Liver (tissue), 3 donors: Measurements from ENCODE around the gene KCNQ5.

Experiments used
- GABPA ChIP-seq, 2 donors: IDR thresholded peaks in 1 of 2; conservative IDR thresholded peaks in 1 of 2; 2 replicates each; pipeline ENCODE4 v1.6.1; 2016; ENCODE audit warnings: antibody characterized with exemption in 2 of 2, mild to moderate bottlenecking in 1 of 2, moderate library complexity in 1 of 2
- JUND ChIP-seq, 2 donors: IDR thresholded peaks; 2 replicates each; pipeline ENCODE4 v1.6.1; 2016; ENCODE audit warnings: antibody characterized with exemption in 2 of 2
- TAF1 ChIP-seq: conservative IDR thresholded peaks from 2 replicates; pipeline ENCODE4 v1.6.1; 2016; ENCODE audit warnings: antibody characterized with exemption, mild to moderate bottlenecking
- TF ChIP-seq, protein P1 (sequence below): fragments of 150-350 bp; IDR thresholded peaks from 2 replicates; pipeline ENCODE4 v1.5.1; 2017; ENCODE audit warnings: improper control_type of control experiment, low read depth, low read length; ENCODE audit not compliant: missing input control
- TF ChIP-seq, protein P2 (sequence below): IDR thresholded peaks from 2 replicates; pipeline ENCODE4 v1.6.1; 2016; ENCODE audit warnings: antibody characterized with exemption
- donor health status: healthy.
- donor health status: healthy.

DNA sequence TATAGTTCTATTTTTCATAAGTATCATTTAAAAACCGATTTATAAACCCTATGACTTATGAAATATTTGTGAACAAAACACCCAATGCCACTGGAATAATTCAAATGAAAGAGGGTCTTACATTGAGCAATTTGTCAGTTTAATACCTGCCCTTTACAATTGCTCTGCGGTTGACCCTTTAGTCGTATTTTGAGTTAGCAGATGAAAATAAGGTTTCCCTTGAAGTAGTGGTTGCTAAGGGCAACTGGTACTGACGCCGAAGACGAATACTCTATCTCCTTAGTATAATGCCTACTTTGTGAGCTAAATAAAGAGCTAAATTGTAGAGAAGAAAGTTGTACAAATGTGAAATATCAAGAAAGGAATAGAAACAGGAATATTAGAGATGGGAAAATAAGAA lies 69.4 kb downstream of the KCNQ5 start:
- TF ChIP-seq, protein P1, sequence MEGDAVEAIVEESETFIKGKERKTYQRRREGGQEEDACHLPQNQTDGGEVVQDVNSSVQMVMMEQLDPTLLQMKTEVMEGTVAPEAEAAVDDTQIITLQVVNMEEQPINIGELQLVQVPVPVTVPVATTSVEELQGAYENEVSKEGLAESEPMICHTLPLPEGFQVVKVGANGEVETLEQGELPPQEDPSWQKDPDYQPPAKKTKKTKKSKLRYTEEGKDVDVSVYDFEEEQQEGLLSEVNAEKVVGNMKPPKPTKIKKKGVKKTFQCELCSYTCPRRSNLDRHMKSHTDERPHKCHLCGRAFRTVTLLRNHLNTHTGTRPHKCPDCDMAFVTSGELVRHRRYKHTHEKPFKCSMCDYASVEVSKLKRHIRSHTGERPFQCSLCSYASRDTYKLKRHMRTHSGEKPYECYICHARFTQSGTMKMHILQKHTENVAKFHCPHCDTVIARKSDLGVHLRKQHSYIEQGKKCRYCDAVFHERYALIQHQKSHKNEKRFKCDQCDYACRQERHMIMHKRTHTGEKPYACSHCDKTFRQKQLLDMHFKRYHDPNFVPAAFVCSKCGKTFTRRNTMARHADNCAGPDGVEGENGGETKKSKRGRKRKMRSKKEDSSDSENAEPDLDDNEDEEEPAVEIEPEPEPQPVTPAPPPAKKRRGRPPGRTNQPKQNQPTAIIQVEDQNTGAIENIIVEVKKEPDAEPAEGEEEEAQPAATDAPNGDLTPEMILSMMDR: no peak
- TF ChIP-seq JUND (IDR thresholded peaks at IDR 0.05): no peak
- TF ChIP-seq GABPA (IDR thresholded peaks at IDR 0.05 in 1 of 2, conservative IDR thresholded peaks at IDR 0.05 in 1 of 2): no peak
- no peak for TF ChIP-seq TAF1
- TF ChIP-seq, protein P2, sequence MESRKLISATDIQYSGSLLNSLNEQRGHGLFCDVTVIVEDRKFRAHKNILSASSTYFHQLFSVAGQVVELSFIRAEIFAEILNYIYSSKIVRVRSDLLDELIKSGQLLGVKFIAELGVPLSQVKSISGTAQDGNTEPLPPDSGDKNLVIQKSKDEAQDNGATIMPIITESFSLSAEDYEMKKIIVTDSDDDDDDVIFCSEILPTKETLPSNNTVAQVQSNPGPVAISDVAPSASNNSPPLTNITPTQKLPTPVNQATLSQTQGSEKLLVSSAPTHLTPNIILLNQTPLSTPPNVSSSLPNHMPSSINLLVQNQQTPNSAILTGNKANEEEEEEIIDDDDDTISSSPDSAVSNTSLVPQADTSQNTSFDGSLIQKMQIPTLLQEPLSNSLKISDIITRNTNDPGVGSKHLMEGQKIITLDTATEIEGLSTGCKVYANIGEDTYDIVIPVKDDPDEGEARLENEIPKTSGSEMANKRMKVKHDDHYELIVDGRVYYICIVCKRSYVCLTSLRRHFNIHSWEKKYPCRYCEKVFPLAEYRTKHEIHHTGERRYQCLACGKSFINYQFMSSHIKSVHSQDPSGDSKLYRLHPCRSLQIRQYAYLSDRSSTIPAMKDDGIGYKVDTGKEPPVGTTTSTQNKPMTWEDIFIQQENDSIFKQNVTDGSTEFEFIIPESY: no peak
